PC-9 (cell line): ENCODE results near the gene PSD4.

Experiments
- EZH2 ChIP-seq: fragments of 200-600 bp; sonication (generic); IDR thresholded peaks from 2 replicates; pipeline ENCODE4 v1.8.0; 2017; ENCODE audit warnings: antibody characterized with exemption, low read depth
- TF ChIP-seq, protein P1 (sequence below): fragments of 200-600 bp; sonication (generic); conservative IDR thresholded peaks from 2 replicates; pipeline ENCODE4 v1.6.1; 2017; ENCODE audit warnings: mixed run types, antibody characterized with exemption, mild to moderate bottlenecking, moderate library complexity

DNA sequence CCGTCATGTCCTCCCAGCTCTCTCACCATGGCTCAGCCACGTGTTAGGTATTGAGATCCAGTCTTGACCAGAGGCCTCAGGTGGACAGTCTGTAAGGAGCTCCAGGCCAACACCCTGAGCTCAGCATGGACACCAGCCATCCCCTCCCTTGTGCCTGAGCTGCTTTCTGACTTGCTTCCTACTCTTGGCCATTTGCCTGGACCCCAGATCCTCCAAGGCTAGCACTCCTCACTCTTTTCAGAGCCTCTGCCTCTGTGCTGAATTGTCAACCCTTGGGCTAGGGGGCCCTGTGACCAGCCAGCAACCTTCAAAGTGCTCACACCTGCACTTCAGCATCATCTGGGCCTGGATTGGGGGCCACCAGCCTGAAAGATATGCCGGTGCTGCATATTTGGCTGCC lies 58.4 kb downstream of the PSD4 start:
- TF ChIP-seq, protein P1, sequence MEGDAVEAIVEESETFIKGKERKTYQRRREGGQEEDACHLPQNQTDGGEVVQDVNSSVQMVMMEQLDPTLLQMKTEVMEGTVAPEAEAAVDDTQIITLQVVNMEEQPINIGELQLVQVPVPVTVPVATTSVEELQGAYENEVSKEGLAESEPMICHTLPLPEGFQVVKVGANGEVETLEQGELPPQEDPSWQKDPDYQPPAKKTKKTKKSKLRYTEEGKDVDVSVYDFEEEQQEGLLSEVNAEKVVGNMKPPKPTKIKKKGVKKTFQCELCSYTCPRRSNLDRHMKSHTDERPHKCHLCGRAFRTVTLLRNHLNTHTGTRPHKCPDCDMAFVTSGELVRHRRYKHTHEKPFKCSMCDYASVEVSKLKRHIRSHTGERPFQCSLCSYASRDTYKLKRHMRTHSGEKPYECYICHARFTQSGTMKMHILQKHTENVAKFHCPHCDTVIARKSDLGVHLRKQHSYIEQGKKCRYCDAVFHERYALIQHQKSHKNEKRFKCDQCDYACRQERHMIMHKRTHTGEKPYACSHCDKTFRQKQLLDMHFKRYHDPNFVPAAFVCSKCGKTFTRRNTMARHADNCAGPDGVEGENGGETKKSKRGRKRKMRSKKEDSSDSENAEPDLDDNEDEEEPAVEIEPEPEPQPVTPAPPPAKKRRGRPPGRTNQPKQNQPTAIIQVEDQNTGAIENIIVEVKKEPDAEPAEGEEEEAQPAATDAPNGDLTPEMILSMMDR: no peak
- TF ChIP-seq EZH2: no peak
